GM12891 (cell line): ENCODE data around the gene PDZD2.

ENCODE experiments used
- POLR2A ChIP-seq: IDR thresholded peaks from 2 replicates; pipeline ENCODE4 v1.6.1; 2011; ENCODE audit warnings: low read depth, low read length, control low read depth
- POLR2AphosphoS5 ChIP-seq: IDR thresholded peaks from 2 replicates; pipeline ENCODE4 v1.6.1; 2011; ENCODE audit warnings: low read depth, low read length, control low read depth
- POU2F2 ChIP-seq: IDR thresholded peaks from 2 replicates; pipeline ENCODE4 v1.6.1; 2011; ENCODE audit warnings: low read depth, mild to moderate bottlenecking, control low read depth, low read length, moderate library complexity
- SPI1 ChIP-seq: IDR thresholded peaks from 2 replicates; pipeline ENCODE4 v1.6.1; 2011; ENCODE audit warnings: low read depth, low read length, control low read depth
- TAF1 ChIP-seq: IDR thresholded peaks from 2 replicates; pipeline ENCODE4 v1.6.1; 2011; ENCODE audit warnings: low read depth, low read length, control low read depth

GRCh38 chr5:32042551-32042961, 403.6 kb downstream of the PDZD2 start:
- TF ChIP-seq TAF1, result no peak
- TF ChIP-seq POLR2A, result no peak
- TF ChIP-seq POLR2AphosphoS5, result no peak
- no peak for TF ChIP-seq SPI1
- no peak for TF ChIP-seq POU2F2
